ENCODE results near the gene CHDH. TPM values are rescaled to one million over a fixed set of nuclear protein-coding genes. Genes with fewer than 3 reads are reported as not detected.

CHDH gene, protein sequence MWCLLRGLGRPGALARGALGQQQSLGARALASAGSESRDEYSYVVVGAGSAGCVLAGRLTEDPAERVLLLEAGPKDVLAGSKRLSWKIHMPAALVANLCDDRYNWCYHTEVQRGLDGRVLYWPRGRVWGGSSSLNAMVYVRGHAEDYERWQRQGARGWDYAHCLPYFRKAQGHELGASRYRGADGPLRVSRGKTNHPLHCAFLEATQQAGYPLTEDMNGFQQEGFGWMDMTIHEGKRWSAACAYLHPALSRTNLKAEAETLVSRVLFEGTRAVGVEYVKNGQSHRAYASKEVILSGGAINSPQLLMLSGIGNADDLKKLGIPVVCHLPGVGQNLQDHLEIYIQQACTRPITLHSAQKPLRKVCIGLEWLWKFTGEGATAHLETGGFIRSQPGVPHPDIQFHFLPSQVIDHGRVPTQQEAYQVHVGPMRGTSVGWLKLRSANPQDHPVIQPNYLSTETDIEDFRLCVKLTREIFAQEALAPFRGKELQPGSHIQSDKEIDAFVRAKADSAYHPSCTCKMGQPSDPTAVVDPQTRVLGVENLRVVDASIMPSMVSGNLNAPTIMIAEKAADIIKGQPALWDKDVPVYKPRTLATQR
- 0.03 and 0.07 TPM in 2 replicates for total RNA-seq

DNA sequence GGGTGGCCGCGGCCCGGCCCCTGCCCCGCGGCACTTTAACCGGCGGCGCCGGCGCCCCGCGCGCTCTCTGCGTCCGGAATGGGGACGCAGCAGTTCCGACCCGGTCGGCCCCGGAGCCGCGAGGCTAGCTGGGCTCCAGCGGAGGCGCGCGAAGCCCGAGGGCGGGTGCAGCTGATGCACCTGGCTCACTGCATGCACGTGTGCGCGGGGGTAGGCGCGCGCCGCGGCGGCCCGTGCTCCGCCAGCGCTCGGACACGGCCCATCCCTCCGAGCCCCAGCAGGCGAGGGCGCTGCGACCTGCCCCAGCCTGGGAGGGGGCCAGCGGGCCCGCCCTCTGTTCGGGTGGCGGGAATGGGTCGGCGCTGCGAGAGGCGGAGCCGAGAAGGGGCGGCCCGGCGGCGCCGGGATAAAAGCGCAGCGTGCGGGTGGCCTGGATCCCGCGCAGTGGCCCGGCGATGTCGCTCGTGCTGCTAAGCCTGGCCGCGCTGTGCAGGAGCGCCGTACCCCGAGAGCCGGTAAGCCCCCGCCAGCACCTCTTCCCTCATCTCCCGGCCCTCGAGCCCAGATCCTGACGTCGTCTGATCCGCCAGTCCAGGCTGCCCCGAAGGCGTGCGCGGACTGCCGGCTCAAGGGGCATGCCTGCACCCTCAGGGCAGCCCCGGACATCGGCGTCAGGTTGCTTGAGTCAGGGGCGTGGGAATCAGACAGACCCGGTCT, at the start of gene CHDH, which contains the start of gene IL17RB:
Gene CHDH (minus strand): TSS at position 286 of the 717 bp plus-strand sequence. CDS start 22,411 bp downstream, outside the sequence.
Gene IL17RB (plus strand): TSS at position 435 of the 717 bp plus-strand sequence. CDS start 21 bp downstream, at position 456.

DNA sequence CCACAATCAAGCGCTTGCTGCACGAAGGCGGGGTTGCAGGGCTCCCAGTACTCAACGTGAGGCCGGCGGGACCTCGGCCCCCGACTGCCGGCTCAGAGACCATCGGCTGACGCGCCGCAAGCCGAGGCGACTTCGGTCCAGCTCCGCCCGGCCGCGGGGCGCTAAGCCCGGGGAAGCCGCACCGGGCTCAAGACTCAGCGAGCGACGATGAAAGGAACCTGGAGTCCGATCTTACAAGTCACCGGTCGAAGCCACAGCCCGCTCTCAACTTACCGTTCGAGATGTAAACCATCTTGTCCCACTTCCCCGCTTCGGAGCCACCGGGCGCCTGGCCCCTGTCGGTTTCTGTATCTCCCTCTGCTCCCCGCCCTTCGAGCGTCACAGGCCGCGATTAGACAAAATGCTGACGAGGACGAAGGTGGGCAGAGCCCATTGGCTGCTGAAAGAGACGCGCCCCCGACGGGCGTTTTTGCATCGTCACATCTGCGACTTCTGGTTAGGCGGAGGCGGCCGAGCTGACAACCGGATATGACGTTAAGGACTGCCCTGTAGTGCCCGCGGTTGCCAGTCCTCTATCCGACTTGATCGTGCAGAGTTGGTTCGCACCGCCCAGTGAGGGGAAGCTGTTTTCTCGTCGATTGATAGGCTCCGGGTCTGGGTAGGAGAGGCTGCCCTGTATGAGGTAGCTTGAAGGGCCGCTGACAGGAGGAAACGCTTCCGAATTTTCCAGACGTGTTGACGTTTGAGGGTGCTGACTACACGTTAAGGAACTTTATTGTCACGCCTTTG, 45.5 kb upstream of the CHDH start, which contains the start of gene SELENOK:
Gene SELENOK (minus strand): TSS at position 363 of the 789 bp plus-strand sequence.

DNA sequence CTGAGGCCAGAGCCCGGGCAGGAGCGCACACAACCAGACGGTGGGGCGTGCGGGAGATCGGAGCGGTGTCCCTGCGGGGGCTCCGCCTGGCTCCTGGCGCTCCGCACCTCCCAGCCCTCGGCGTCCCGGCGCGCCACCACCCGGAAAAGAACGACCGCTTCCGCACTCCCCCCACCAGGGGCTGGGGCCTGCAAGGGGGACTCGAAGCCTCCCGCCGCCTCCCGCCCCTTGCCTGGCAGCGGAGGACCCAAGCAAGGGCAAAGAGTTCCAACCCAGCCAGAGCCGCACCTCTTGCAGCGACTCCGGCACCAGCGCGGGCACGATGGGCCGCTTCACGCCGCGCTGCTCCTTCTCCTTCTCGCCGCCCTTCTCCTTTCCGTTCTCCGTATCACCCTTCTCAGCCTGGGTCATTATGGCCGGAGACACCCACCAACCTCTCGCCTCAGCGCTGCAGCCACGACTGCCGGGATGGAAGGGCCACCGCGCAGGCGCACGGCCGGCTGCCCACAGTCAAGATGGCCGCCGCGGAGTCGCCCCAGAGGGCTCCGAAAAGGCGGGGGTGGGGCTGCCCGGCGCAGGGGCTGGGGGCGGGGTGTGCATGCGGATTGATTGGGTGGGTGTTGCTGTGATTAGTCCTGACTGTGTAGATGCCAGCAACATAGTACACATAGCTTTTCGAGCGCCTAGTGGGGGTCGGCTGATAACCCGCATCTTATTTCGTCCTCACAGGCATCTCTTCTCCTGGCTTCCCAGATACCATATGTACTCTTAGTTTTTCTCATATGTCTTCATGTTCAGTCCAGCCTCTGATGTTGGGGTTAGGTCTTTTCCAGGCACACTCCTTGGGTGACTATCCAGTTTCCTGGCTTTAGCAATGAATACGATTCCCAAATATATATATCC, 35.7 kb upstream of the CHDH start, which contains the start of gene ACTR8:
Gene ACTR8 (minus strand): TSS at position 462 of the 903 bp plus-strand sequence. CDS start 51 bp downstream, at position 411.

Other genes with a start within 250 kb of the CHDH start
- gene IL17RB, start 149 bp upstream of the CHDH start, total RNA-seq, result under 0.01 TPM in 1 of 2 replicates, not detected in the other
- gene ACTR8, start 35.7 kb upstream of the CHDH start, total RNA-seq, result 33.2 and 37.2 TPM in 2 replicates
- 12.7 and 14.5 TPM in 2 replicates for gene SELENOK, start 45.4 kb upstream of the CHDH start, total RNA-seq